ENCODE results near the gene FBLN2.

FBLN2 gene

GRCh38 chr3:13674538-13675185 is 125.7 kb downstream of the FBLN2 start:
- Histone ChIP-seq H2BK5ac (ENCODE audit: low read depth, low read length, poor library complexity) (no peak overlapping the region), H3K9me3 (ENCODE audit: insufficient read depth, low read depth, low read length) (no peaks in the 10 kb centered on the region), H3K36me3 (ENCODE audit: control insufficient read depth in 1 of 2, insufficient read depth in 2 of 2, low read length in 2 of 2) (no peaks in the 10 kb centered on the region), H3K9ac (ENCODE audit: low read length) (no peak overlapping the region), H3K79me2 (ENCODE audit: control insufficient read depth, insufficient read depth, low read length, poor library complexity) (no peaks in the 10 kb centered on the region), H3K14ac (ENCODE audit: low read length) (no peak overlapping the region), H3K4me1 (ENCODE audit: control insufficient read depth in 1 of 2, insufficient read depth in 2 of 2, low read length in 2 of 2) (no peaks in the 10 kb centered on the region), H3K4ac (ENCODE audit: low read depth, low read length) (no peak overlapping the region), H3K4me2 (ENCODE audit: low read length) (no peak overlapping the region), H4K8ac (ENCODE audit: low read depth, low read length) (no peak overlapping the region), H3K27ac (ENCODE audit: low read depth, low read length) (no peak overlapping the region), H2BK120ac (ENCODE audit: insufficient read depth, low read length, poor library complexity) (no peak overlapping the region), H2AK5ac (ENCODE audit: low read length) (no peak overlapping the region), H3K4me3 (ENCODE audit: low read depth, low read length) (no peak overlapping the region), H3K27me3 (ENCODE audit: insufficient read depth, low read length) (no peaks in the 10 kb centered on the region), H3K79me1 (ENCODE audit: low read length) (no peaks in the 10 kb centered on the region), H3K18ac (ENCODE audit: low read length) (no peak overlapping the region), H4K12ac (ENCODE audit: low read depth, low read length) (no peak overlapping the region), H2BK12ac (ENCODE audit: low read length) (no peak overlapping the region), H4K91ac (ENCODE audit: low read depth, low read length) (no peak overlapping the region), H3K23ac (ENCODE audit: low read length) (no peak overlapping the region), H2AFZ (ENCODE audit: insufficient read depth, low read length, poor library complexity) (no peak overlapping the region)
- DNase-seq = no peak
- no CpG with 5 or more reads among the region's 10 CpGs for WGBS (ENCODE audit: extremely low coverage, insufficient coverage, insufficient read length)

- H3K4ac ChIP-seq (ENCODE audit: low read depth, low read length) = no peak overlapping the region
- H2BK12ac ChIP-seq (ENCODE audit: low read length) = no peak overlapping the region
- H3K14ac ChIP-seq (ENCODE audit: low read length) = no peak overlapping the region
- H2AK5ac ChIP-seq (ENCODE audit: low read length) = no peak overlapping the region
- no peak overlapping the region for H3K23ac ChIP-seq (ENCODE audit: low read length)
- no peak overlapping the region for H2BK5ac ChIP-seq (ENCODE audit: low read depth, low read length, poor library complexity)
- H3K4me1 ChIP-seq (ENCODE audit: control insufficient read depth in 1 of 2, insufficient read depth in 2 of 2, low read length in 2 of 2) = no peaks in the 10 kb centered on the region
- no peaks in the 10 kb centered on the region for H3K27me3 ChIP-seq (ENCODE audit: insufficient read depth, low read length)
- no peak for DNase-seq
- H2AFZ ChIP-seq (ENCODE audit: insufficient read depth, low read length, poor library complexity) = no peak overlapping the region
- H4K8ac ChIP-seq (ENCODE audit: low read depth, low read length) = no peak overlapping the region
- no peak overlapping the region for H4K12ac ChIP-seq (ENCODE audit: low read depth, low read length)
- no peaks in the 10 kb centered on the region for H3K79me2 ChIP-seq (ENCODE audit: control insufficient read depth, insufficient read depth, low read length, poor library complexity)
- no peak overlapping the region for H2BK120ac ChIP-seq (ENCODE audit: insufficient read depth, low read length, poor library complexity)
- no peaks in the 10 kb centered on the region for H3K79me1 ChIP-seq (ENCODE audit: low read length)
- H3K9ac ChIP-seq (ENCODE audit: low read length) = no peak overlapping the region
- no peak overlapping the region for H3K27ac ChIP-seq (ENCODE audit: low read depth, low read length)
- no peak overlapping the region for H4K91ac ChIP-seq (ENCODE audit: low read depth, low read length)
- no peaks in the 10 kb centered on the region for H3K9me3 ChIP-seq (ENCODE audit: insufficient read depth, low read depth, low read length)
- H3K4me3 ChIP-seq (ENCODE audit: low read depth, low read length) = no peak overlapping the region
- no peak overlapping the region for H3K4me2 ChIP-seq (ENCODE audit: low read length)
- no CpG with 5 or more reads among the region's 9 CpGs for WGBS (ENCODE audit: extremely low coverage, insufficient coverage, insufficient read length)
- no peaks in the 10 kb centered on the region for H3K36me3 ChIP-seq (ENCODE audit: control insufficient read depth in 1 of 2, insufficient read depth in 2 of 2, low read length in 2 of 2)
- H3K18ac ChIP-seq (ENCODE audit: low read length) = no peak overlapping the region
Measured at GRCh38 chr3:13676356-13677017, 127.6 kb downstream of the FBLN2 start.

- Histone ChIP-seq H3K14ac (ENCODE audit: low read length) (no peak overlapping the region), H3K18ac (ENCODE audit: low read length) (no peak overlapping the region), H3K27ac (ENCODE audit: low read depth, low read length) (no peak overlapping the region), H3K4me1 (ENCODE audit: control insufficient read depth in 1 of 2, insufficient read depth in 2 of 2, low read length in 2 of 2) (no peaks in the 10 kb centered on the region), H3K27me3 (ENCODE audit: insufficient read depth, low read length) (no peaks in the 10 kb centered on the region), H2BK5ac (ENCODE audit: low read depth, low read length, poor library complexity) (no peak overlapping the region), H3K4me3 (ENCODE audit: low read depth, low read length) (no peak overlapping the region), H3K23ac (ENCODE audit: low read length) (no peak overlapping the region), H3K4me2 (ENCODE audit: low read length) (no peak overlapping the region), H2BK12ac (ENCODE audit: low read length) (no peak overlapping the region), H3K9ac (ENCODE audit: low read length) (no peak overlapping the region), H3K79me1 (ENCODE audit: low read length) (no peaks in the 10 kb centered on the region), H4K12ac (ENCODE audit: low read depth, low read length) (no peak overlapping the region), H3K4ac (ENCODE audit: low read depth, low read length) (no peak overlapping the region), H3K9me3 (ENCODE audit: insufficient read depth, low read depth, low read length) (no peaks in the 10 kb centered on the region), H3K36me3 (ENCODE audit: control insufficient read depth in 1 of 2, insufficient read depth in 2 of 2, low read length in 2 of 2) (no peaks in the 10 kb centered on the region), H2BK120ac (ENCODE audit: insufficient read depth, low read length, poor library complexity) (no peak overlapping the region), H4K8ac (ENCODE audit: low read depth, low read length) (no peak overlapping the region), H4K91ac (ENCODE audit: low read depth, low read length) (no peak overlapping the region), H2AFZ (ENCODE audit: insufficient read depth, low read length, poor library complexity) (no peak overlapping the region), H3K79me2 (ENCODE audit: control insufficient read depth, insufficient read depth, low read length, poor library complexity) (no peaks in the 10 kb centered on the region), H2AK5ac (ENCODE audit: low read length) (no peak overlapping the region)
- WGBS (ENCODE audit: extremely low coverage, insufficient coverage, insufficient read length) = no CpG with 5 or more reads among the region's 4 CpGs
- DNase-seq = no peak
Measured at GRCh38 chr3:13677272-13677671, 128.3 kb downstream of the FBLN2 start.

GRCh38 chr3:13681931-13682330 is 133.0 kb downstream of the FBLN2 start:
- no peak overlapping the region for H3K23ac ChIP-seq (ENCODE audit: low read length)
- H2AK5ac ChIP-seq (ENCODE audit: low read length) = no peak overlapping the region
- no peaks in the 10 kb centered on the region for H3K27me3 ChIP-seq (ENCODE audit: insufficient read depth, low read length)
- H3K79me1 ChIP-seq (ENCODE audit: low read length) = no peaks in the 10 kb centered on the region
- no CpG with 5 or more reads among the region's 17 CpGs for WGBS (ENCODE audit: extremely low coverage, insufficient coverage, insufficient read length)
- no peak for DNase-seq
- H3K4me3 ChIP-seq (ENCODE audit: low read depth, low read length) = peak overlapping the region; percentile 34
- no peaks in the 10 kb centered on the region for H3K36me3 ChIP-seq (ENCODE audit: control insufficient read depth in 1 of 2, insufficient read depth in 2 of 2, low read length in 2 of 2)
- H4K8ac ChIP-seq (ENCODE audit: low read depth, low read length) = no peak overlapping the region
- H3K79me2 ChIP-seq (ENCODE audit: control insufficient read depth, insufficient read depth, low read length, poor library complexity) = no peaks in the 10 kb centered on the region
- H3K18ac ChIP-seq (ENCODE audit: low read length) = no peak overlapping the region
- no peaks in the 10 kb centered on the region for H3K4me1 ChIP-seq (ENCODE audit: control insufficient read depth in 1 of 2, insufficient read depth in 2 of 2, low read length in 2 of 2)
- no peak overlapping the region for H2AFZ ChIP-seq (ENCODE audit: insufficient read depth, low read length, poor library complexity)
- H3K14ac ChIP-seq (ENCODE audit: low read length) = no peak overlapping the region
- no peak overlapping the region for H2BK12ac ChIP-seq (ENCODE audit: low read length)
- no peak overlapping the region for H2BK120ac ChIP-seq (ENCODE audit: insufficient read depth, low read length, poor library complexity)
- peaks cover 2% of the 10 kb centered on the region for H3K9me3 ChIP-seq (ENCODE audit: insufficient read depth, low read depth, low read length)
- H3K4me2 ChIP-seq (ENCODE audit: low read length) = no peak overlapping the region
- no peak overlapping the region for H3K27ac ChIP-seq (ENCODE audit: low read depth, low read length)
- no peak overlapping the region for H4K12ac ChIP-seq (ENCODE audit: low read depth, low read length)
- no peak overlapping the region for H2BK5ac ChIP-seq (ENCODE audit: low read depth, low read length, poor library complexity)
- H3K4ac ChIP-seq (ENCODE audit: low read depth, low read length) = no peak overlapping the region
- no peak overlapping the region for H3K9ac ChIP-seq (ENCODE audit: low read length)
- H4K91ac ChIP-seq (ENCODE audit: low read depth, low read length) = no peak overlapping the region
